ENCODE data around the gene PARVB. TPM values are rescaled to one million over a fixed set of nuclear protein-coding genes. Genes with fewer than 3 reads are reported as not detected.

Gene PARVB
- total RNA-seq, 6 experiments from 2014 or later, result 36.5 to 44.2 (median 38.9) TPM

- Mint-ChIP-seq H3K27ac (no peak overlapping the region), H3K4me3 (no peak overlapping the region), H3K4me1 (ENCODE audit: low read depth) (no peaks in the 10 kb centered on the region), H3K9me3 (no peaks in the 10 kb centered on the region), H3K36me3 (ENCODE audit: low read depth) (no peaks in the 10 kb centered on the region), H3K27me3 (ENCODE audit: insufficient read depth) (no peaks in the 10 kb centered on the region; the same call in 1 of the 2 replicates)
- TF ChIP-seq CTCF (IDR thresholded peaks at IDR 0.05), result no peak
- DNase-seq, result no peak
These were observed 135.1 kb downstream of the PARVB start for GRCh38 chr22:44159221-44159620.

GRCh38 chr22:44159811-44160210 is 135.7 kb downstream of the PARVB start:
- no peaks in the 10 kb centered on the region; the same call in 1 of the 2 replicates for H3K27me3 Mint-ChIP-seq (ENCODE audit: insufficient read depth)
- no peak for DNase-seq
- TF ChIP-seq CTCF (IDR thresholded peaks at IDR 0.05), result no peak
- H3K4me3 Mint-ChIP-seq, result no peak overlapping the region
- H3K27ac Mint-ChIP-seq, result no peak overlapping the region
- H3K9me3 Mint-ChIP-seq, result no peaks in the 10 kb centered on the region
- H3K36me3 Mint-ChIP-seq (ENCODE audit: low read depth), result no peaks in the 10 kb centered on the region
- H3K4me1 Mint-ChIP-seq (ENCODE audit: low read depth), result no peaks in the 10 kb centered on the region

- Mint-ChIP-seq H3K9me3 (no peaks in the 10 kb centered on the region), H3K36me3 (ENCODE audit: low read depth) (no peaks in the 10 kb centered on the region), H3K4me3 (no peak overlapping the region), H3K27ac (no peak overlapping the region), H3K4me1 (ENCODE audit: low read depth) (no peaks in the 10 kb centered on the region), H3K27me3 (ENCODE audit: insufficient read depth) (no peaks in the 10 kb centered on the region; the same call in 1 of the 2 replicates)
- TF ChIP-seq CTCF (IDR thresholded peaks at IDR 0.05), result no peak
- DNase-seq, result no peak
These were observed 136.3 kb downstream of the PARVB start for GRCh38 chr22:44160421-44160820.

- Mint-ChIP-seq H3K27ac (no peak overlapping the region), H3K4me1 (ENCODE audit: low read depth) (no peaks in the 10 kb centered on the region), H3K4me3 (no peak overlapping the region), H3K36me3 (ENCODE audit: low read depth) (no peaks in the 10 kb centered on the region), H3K27me3 (ENCODE audit: insufficient read depth) (no peaks in the 10 kb centered on the region; the same call in 1 of the 2 replicates), H3K9me3 (no peaks in the 10 kb centered on the region)
- DNase-seq, result no peak
- TF ChIP-seq CTCF (IDR thresholded peaks at IDR 0.05), result no peak
These were observed 137.6 kb downstream of the PARVB start for GRCh38 chr22:44161673-44162072.

- Mint-ChIP-seq H3K36me3 (ENCODE audit: low read depth) (no peaks in the 10 kb centered on the region), H3K9me3 (no peaks in the 10 kb centered on the region), H3K27me3 (ENCODE audit: insufficient read depth) (no peaks in the 10 kb centered on the region; the same call in 1 of the 2 replicates), H3K27ac (no peak overlapping the region), H3K4me1 (ENCODE audit: low read depth) (no peaks in the 10 kb centered on the region), H3K4me3 (no peak overlapping the region)
- no peak for TF ChIP-seq CTCF (IDR thresholded peaks at IDR 0.05)
- no peak for DNase-seq
These were observed 138.9 kb downstream of the PARVB start for GRCh38 chr22:44162960-44163359.

GRCh38 chr22:44163536-44163935 is 139.4 kb downstream of the PARVB start:
- no peak for DNase-seq
- no peak overlapping the region for H3K4me3 Mint-ChIP-seq
- TF ChIP-seq CTCF (IDR thresholded peaks at IDR 0.05), result no peak
- H3K4me1 Mint-ChIP-seq (ENCODE audit: low read depth), result no peaks in the 10 kb centered on the region
- no peaks in the 10 kb centered on the region for H3K36me3 Mint-ChIP-seq (ENCODE audit: low read depth)
- no peaks in the 10 kb centered on the region for H3K9me3 Mint-ChIP-seq
- H3K27me3 Mint-ChIP-seq (ENCODE audit: insufficient read depth), result no peaks in the 10 kb centered on the region
- no peak overlapping the region for H3K27ac Mint-ChIP-seq

Data from HFFc6 (cell line).